Measurements from ENCODE around the gene METAP1D.

- no peak for TF ChIP-seq CTCF (IDR thresholded peaks at IDR 0.05)
- TF ChIP-seq ATF2 (CRISPR knock-in tag; IDR thresholded peaks at IDR 0.05; ENCODE audit: borderline replicate concordance, low read depth) = no peak
These were observed 8.7 kb upstream of the METAP1D start for GRCh38 chr2:171991027-171991426.

Data from WTC11 (cell line).